ENCODE results near the gene INCA1.
"Not testable (repeated sequence)": the region's sequence is repeated elsewhere in the genome, so short reads cannot be mapped to it uniquely, and the experiment has no call there.

INCA1 gene, protein sequence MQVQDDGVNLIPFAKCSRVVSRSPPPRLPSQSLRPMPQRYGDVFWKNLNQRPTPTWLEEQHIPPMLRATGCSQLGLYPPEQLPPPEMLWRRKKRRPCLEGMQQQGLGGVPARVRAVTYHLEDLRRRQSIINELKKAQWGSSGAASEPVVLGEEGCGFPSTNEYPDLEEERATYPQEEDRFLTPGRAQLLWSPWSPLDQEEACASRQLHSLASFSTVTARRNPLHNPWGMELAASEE

DNA sequence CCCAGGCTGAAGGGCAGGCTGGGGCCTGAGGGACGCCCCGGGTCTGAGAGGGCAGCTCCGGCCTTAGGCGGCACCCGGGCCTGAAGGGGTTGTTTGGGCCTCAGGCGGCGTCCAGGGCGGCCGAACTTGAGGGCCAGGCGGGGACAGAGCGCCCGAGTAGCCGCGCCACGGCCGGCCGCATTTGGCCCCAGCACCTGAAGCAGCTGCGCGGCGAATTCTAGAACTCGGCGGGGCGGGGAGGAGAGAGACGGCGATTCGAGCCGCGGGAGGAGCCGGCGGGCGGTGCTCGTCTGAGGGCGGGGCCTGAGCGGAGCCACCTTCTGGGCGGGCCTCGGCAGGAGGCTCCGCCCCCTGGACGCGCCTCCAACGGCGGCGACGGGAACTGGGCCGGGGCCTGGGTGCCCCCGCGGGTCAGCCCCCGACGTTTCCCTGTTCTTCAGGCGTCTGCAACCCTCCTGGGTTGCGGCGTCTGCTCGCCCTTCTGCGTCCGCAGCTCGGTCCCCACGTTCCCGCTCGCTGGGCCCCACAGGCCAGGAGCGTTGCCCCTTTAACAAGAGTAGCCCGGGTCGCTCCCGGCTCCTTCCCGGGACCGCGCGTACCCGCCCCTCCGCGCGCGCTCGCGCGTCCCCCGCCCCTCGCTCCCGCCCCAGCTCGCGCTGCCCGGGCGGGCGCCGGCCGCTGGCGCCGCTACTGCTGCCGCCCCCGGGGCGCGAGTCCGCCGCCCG, at the start of gene INCA1, which contains the start of gene KIF1C:
Gene INCA1, minus strand, starts transcription at position 221 of the 725 bp plus-strand sequence. CDS start 3,085 bp downstream, outside the sequence.
Gene KIF1C, plus strand, starts transcription at position 649 of the 725 bp plus-strand sequence. CDS start 2,297 bp downstream, outside the sequence.
- peak; percentile 94 for DNase-seq

DNA sequence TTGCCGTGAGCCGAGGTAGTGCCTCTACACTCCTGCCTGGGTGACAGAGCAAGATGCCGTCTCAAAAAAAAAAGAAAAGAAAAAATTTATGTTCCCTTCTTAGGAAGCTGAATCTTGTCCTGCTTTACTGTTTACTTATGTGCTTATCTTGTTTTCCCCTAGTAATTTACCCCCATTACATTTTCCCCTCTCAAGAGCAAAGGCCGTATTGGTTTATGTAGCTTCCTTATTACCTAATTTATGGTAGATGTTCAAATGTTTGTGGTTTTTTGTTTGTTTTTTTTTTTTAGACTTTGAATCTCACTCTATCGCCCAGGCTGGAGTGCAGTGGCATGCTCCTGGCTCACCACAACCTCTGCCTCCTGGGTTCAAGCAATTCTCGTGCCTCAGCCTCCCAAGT, 48.2 kb upstream of the INCA1 start:
- no peak for DNase-seq

DNA sequence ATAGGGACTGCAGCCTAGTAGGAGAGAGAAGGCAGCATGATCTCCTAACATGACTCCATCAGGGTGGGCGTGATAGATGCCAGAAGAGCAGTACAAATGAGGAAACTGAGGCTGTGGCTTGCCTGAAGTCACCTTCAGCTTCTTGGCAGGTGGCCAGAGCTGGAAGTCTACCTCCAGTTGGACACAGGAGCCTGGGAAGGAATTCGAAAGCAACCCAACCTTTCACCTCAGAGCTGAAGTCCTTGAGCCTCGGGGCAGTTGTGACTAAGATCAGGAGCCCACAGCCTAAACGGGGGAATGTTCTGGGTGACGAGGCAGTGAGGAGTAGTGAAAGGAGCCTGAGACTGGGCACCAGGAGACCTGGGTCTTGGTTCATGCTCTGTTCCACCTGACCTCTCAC, 47.3 kb upstream of the INCA1 start:
- DNase-seq: no peak

DNA sequence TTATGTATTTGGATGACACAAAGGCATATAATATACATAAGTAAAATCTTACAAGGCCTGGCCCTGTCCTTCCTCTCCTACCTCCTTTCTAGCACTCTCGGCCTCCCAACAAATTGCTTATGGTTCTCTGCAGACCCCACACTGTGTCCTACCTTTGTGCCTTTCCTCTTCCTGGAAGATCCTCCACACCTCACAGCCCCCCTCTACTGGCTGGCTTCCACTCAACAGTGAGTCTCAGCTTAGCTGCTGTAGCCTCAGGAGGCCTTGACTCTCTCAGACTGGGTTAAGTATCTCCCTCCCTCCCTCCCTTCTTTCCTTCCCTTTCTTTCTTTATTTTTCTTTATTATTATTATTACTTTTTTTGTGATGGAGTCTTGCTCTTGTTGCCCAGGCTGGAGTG, 46.2 kb upstream of the INCA1 start:
- DNase-seq: no peak

DNA sequence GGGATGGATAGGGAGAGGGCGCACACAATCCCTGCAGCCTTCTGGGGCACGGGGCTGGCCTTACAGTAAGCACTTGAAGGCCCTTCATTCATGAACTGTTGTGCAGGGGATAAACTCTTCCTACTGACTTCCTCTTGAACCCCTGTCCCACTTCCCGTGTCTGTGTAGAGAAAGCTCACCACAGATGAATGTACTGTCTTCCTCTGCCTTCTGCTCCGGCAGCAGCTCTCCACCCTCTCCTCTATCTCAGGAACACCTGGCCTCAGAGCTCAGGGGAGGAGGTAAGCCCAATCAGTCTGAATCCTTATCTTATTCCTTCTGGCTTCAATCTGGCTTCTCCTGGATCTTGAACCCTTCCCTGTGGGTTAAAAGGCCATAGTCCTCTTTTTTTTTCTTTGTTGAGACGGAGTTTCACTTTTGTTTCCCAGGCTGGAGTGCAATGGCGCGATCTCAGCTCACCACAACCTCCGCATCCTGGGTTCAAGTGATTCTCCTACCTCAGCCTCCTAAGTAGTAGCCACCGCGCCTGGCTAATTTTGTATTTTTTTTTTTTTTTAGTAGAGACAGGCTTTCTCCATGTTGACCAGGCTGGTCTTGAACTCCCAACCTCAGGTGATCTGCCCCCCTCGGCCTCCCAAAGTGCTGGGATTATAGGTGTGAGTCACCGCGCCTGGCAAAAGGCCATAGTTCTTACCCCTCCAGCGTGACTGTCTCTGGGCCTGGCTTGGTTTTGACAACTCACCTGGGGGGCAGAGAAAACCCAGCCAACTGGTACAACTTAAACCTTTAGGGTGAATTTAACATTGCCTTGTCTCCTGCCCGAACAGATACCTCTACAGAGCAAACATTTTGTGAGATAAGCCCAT, 45.1 kb upstream of the INCA1 start:
- peak; percentile 46 for DNase-seq

DNA sequence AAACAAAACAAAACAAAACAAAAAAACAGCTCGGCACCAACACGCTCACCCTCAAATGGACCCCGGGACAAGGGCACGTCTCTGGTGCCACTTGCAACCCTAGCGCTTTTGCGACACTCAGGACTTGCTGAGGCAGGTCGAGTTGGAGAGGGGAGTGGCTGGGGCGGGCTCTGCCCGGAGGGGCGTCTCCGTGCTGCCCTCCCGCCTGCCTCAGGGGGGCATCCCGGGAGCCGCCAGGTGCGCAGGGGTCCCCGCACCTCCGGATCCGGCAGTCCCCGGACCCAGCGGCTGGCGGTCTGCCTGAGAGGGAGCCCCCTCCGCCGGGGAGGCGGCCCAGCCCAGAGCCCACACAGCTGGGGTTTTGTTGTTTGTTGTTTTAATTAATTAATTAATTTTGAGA, 38.0 kb upstream of the INCA1 start, which contains the start of gene SLC52A1:
Gene SLC52A1, minus strand, starts transcription at position 112 of the 400 bp plus-strand sequence. CDS start 820 bp downstream, outside the sequence.
- no peak for DNase-seq

DNA sequence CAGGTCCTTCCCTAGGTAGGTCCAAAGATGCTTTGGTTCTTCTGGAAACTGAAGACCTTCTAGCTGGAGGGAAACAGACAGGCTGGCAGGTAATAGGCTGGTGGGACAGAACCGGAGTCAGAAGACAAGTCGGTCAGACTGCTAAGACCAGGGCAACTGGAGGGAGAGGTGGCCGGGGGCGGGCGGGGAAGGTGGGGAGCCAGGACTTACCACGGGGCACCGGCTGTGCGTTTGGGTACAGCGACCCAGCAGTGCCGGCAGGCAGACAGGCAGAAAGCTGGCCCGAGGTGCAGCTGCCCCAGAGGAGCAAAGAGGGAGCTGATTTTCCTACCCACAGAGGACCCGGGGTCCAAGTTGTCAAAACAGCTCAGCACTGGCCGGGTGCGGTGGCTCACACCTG, 37.3 kb upstream of the INCA1 start:
- DNase-seq: no peak

DNA sequence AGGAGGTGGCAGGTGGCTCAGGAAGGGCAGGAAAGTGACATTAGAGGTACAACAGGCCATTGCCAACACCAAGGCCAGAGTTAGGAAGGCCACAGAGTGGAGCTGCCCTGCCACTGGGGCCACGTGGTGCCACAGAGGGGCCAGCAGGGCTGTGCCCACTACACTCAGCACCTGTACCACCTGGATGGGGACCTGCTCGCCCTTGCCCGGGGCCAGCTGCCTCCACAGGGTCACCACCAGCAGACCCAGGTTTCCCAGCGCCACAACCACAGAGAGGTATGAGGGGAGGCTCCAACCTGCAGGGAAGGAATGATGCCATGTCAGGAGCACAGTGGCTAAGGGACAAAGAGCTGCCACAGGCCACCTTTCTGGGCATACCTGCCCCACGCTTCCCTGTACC, 36.7 kb upstream of the INCA1 start:
- DNase-seq: no peak

DNA sequence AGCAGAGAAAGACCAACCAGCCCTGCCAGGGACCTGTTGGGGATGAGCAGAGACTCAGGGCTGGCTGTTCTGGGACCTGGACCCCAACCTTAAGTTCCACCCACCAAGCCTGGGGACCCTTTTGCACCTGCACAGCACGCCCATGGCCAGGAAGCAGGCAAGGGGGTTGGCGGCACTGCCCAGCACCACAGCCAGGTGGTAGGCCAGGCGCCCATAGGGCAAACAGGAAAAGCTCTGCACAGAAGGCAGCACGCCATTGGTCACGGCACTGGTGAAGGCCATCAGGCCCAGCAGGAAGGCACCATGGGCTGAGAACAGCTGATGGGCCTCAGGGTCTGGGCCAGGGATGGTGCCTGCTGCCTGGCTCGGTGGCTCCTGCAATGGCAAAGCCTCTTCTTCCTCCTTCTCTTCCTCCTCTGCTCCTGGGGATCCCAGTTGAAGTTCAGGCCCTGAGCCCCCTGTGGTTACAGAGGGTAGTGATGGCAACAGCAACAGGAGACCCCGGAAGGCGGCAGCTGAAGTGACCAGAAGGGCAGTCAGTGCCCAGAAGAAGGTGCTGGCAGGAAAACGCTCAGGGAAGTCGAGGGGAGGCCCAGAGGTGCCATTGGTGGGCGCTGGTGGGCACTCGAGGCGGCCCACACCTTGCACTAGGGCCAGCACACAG, 36.2 kb upstream of the INCA1 start:
- no peak for DNase-seq

DNA sequence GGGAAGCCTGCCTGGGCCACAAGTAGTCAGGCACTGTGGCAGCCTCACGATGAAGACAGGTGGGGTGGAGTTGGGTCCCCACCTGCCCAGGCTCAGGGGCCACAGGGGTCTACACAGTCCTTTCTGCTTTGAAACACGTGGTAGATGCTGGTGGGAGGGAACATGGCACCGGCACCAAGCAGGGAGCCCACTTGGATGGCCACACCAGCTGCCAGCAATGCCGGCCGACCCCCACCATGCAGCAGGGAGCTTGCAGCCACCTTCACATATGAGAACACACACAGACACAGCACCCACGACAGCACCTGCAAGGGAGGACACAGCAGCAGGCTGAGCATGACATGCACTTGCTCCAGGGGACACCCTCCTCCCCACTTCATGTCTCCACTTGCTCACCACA, 35.5 kb upstream of the INCA1 start:
- no peak for DNase-seq

DNA sequence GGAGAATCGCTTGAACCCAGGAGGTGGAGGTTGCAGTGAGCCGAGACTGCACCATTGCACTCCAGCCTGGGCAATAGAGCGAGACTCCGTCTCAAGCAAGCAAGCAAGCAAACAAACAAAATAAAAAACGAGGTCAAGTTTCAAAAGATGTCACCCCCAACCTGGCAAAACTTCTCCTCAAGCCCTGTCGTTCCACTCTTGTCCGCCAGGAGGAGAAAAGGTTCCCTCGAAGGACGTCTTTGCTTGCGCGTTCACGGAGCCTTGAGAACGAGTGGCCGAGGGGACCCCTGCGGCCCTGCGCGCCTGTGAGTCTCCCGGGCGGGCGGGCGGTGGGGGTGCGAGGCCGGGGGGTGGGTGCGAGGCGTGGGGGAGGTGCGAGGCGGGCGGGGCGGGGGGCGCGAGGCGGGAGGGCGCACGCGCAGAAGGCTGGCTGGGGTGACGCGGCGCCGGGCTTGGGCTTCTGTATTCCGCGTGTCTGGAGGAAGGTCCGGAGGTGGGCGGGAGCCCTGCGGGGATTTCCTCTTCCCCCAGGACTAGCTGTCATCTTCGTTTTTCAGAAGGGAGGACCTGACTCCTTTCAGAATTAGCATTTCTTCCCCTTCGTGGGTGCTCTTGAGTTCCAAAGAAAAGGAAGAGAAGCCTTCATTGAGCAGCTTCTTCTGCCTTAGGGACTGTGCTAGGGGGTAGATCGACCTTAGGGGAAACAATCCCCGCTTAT, 34.2 kb upstream of the INCA1 start:
- DNase-seq: peak; percentile 89

DNA sequence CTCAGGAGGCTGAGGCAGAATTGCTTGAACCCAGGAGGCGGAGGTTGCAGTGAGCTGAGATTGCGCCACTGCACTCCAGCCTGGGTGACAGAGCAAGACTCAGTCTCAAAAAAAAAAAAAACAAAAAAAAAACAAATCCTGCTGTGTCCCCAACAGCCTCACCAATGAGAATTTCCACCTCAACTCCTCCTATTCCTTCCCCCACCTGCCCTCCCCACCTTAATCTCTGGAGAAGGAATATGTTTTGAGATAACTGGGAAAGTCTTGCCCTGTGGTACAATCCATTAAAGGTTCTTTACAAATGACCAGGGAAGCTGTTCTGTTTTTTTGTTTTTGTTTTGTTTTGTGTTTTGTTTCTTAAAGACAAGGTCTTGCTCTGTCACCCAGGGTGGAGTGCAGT, 32.8 kb upstream of the INCA1 start:
- DNase-seq: not testable (repeated sequence)

DNA sequence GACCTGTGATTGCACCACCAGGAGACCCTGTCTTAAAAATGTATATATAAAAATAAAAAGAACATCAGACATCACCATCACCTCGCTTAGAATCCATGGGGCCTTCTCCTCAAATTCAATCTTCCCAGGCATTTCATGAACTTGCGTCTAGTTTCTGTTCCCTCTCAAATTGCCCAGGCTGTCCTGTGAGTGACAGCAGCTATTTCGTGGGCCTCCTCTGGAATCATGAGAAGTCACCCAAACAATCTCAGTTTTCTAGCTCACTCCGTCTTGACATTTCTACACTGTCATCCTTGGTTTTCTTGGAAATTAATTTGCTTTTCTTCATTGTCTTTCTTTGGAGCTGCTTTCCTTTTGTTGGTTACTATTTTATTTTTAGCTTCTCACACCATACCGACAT, 30.6 kb upstream of the INCA1 start:
- DNase-seq: no peak

DNA sequence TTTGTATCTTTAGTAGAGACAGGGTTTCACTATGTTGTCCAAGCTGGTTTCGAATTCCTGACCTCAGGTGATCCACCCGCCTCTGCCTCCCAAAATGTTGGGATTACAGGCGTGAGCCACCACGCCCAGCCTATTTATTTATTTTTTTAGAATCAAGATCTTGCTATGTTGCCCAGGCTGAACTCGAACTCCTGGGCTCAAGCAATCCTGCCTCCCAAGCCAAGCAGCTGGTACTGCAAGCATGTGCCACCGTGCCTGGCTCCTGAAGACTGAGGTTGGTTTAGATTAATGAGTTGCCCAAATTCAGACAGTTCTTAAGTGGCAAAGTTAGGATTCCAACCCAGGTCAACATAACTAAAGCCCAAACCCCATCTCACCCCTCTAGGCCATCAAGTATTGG, 30.0 kb upstream of the INCA1 start:
- no peak for DNase-seq

DNA sequence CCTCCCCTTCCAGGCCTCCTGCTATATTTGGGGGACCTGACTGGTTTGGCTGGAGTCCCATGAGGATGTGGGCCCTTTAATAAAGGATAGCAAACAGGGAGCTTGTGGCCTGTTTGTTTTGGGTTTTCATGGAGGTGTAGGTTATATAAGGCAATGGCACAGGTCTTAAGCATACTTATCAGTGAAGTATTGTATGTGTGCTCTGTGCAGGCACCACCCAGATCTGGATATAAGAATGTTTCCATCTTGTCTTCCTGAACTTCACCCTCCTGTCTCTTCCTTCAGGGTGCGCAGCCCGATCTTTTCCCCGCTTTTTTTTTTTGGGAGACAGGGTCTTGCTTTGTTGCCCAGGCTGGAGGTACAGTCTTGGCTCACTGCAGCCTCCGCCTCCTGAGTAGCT, 27.3 kb upstream of the INCA1 start:
- no peak for DNase-seq

DNA sequence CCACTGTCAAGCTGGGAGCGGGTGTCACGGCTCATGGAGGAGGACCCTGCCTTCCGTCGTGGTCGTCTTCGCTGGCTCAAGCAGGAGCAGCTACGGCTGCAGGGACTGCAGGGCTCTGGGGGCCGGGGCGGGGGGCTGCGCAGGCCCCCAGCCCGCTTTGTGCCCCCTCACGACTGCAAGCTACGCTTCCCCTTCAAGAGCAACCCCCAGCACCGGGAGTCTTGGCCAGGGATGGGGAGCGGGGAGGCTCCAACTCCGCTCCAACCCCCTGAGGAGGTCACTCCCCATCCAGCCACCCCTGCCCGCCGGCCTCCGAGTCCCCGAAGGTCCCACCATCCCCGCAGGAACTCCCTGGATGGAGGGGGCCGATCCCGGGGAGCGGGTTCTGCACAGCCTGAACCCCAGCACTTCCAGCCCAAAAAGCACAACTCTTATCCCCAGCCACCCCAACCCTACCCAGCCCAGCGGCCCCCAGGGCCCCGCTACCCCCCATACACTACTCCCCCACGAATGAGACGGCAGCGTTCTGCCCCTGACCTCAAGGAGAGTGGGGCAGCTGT, 26.3 kb upstream of the INCA1 start:
- no peak for DNase-seq

DNA sequence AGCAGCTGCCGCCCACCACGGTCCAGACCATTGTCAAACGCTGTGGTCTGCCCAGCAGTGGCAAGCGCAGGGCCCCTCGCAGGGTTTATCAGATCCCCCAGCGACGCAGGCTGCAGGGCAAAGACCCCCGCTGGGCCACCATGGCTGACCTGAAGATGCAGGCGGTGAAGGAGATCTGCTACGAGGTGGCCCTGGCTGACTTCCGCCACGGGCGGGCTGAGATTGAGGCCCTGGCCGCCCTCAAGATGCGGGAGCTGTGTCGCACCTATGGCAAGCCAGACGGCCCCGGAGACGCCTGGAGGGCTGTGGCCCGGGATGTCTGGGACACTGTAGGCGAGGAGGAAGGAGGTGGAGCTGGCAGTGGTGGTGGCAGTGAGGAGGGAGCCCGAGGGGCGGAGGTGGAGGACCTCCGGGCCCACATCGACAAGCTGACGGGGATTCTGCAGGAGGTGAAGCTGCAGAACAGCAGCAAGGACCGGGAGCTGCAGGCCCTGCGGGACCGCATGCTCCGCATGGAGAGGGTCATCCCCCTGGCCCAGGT, 24.9 kb upstream of the INCA1 start:
- DNase-seq: no peak

DNA sequence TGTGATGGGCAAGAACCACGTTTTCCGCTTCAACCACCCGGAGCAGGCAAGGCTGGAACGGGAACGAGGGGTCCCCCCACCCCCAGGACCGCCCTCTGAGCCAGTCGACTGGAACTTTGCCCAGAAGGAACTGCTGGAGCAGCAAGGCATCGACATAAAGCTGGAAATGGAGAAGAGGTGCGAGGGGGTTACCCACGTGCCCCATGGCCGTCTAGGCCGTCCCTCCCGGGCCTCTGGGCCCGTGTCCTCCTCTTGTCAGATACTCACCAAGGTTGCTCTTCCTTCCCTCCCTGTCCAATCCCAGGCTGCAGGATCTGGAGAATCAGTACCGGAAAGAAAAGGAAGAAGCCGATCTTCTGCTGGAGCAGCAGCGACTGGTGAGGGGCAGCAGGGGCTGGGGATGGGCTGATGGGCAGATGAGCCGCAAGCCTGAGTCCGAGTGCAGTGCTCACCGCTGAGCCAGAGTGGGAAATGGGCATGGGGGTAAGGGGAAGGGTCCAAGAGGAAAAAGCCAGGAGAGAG, 23.2 kb upstream of the INCA1 start:
- no peak for DNase-seq

DNA sequence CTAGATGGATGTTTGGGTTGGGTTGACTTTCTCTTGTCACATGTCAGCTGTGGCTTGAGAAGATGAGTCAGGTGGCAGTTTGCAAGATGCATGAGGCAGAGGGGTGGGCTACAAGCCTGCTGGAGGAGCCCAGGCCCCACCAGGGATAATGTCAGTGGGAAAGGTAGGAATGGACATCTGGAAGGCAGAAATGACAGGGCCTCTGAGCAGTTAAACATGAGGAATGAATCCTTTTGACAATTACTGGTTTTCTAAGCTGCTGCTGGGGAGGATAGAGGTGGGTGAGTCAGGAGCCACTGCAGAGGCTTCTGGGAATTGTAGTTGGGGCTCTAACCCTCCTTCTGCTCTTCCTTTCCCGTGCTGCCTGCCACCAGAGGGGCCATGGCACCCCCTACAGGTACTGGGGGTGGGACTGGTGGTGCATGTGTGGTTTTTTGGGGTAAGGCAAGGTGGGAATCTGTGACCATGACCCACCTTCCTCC, 22.2 kb upstream of the INCA1 start:
- peak; percentile 60 for DNase-seq

DNA sequence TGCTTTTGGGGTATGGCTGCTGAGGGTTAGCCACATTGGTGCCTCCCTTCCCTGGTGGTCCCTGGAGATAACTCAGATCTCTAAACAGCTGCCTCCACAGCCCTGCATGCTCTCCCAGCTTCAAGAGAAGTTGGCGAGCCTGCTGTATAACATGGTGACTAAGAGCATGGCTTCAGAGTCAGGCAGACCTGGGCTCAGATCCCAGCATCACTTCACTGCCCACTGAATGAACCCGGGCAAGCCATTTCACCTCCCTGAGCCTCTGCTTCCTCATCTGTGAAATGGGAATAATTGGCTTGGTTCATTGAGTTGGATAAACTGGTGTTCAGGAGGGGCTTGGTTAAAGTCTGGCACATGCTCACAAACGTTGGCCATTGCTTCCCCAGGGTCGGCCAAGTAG, 17.0 kb upstream of the INCA1 start:
- DNase-seq: no peak

DNA sequence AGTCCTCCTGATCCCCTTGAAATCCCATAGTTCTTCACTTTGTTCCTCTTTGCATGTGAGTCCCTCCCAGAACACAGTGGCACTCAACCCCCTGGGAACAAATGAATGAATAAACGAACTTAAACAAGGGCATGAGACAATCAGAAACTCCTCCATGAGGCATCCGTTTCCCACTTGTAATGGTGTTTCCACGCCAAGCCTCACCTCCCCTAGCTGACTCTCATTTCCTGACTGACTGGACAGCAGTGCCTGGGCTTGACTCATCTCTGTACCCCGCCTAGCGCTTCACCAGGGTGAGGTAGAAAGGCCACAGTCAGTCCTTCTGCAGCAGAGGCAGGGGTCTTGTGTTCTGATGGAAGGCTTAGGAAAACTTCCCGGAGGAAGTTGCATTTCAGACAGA, 14.6 kb upstream of the INCA1 start:
- DNase-seq: peak; percentile 63

Data from activated CD4-positive, alpha-beta T cell treated with anti-CD3 and anti-CD28 coated beads for 48 hours (primary cell).